ENCODE results near the gene GJD2.

GJD2 gene

DNA sequence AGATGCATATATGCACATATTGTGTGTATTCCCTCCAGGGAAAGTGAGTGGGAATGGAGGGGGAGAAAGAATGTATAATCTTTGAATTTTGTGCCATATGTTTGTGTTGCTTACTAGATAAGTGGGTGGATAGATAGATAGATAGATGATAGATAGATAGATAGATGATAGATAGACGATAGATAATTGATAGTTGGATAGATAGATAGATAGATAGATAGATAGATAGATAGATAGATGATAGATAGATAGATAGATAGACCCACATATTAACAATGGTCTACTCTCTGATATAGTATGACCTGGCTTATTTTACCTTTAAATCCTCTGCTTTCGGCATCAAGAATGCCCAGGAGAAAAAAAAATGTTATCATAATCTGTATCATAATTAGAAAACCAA lies 21.2 kb downstream of the GJD2 start:
- TF ChIP-seq, protein P1, sequence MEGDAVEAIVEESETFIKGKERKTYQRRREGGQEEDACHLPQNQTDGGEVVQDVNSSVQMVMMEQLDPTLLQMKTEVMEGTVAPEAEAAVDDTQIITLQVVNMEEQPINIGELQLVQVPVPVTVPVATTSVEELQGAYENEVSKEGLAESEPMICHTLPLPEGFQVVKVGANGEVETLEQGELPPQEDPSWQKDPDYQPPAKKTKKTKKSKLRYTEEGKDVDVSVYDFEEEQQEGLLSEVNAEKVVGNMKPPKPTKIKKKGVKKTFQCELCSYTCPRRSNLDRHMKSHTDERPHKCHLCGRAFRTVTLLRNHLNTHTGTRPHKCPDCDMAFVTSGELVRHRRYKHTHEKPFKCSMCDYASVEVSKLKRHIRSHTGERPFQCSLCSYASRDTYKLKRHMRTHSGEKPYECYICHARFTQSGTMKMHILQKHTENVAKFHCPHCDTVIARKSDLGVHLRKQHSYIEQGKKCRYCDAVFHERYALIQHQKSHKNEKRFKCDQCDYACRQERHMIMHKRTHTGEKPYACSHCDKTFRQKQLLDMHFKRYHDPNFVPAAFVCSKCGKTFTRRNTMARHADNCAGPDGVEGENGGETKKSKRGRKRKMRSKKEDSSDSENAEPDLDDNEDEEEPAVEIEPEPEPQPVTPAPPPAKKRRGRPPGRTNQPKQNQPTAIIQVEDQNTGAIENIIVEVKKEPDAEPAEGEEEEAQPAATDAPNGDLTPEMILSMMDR (IDR thresholded peaks at IDR 0.05): no peak

DNA sequence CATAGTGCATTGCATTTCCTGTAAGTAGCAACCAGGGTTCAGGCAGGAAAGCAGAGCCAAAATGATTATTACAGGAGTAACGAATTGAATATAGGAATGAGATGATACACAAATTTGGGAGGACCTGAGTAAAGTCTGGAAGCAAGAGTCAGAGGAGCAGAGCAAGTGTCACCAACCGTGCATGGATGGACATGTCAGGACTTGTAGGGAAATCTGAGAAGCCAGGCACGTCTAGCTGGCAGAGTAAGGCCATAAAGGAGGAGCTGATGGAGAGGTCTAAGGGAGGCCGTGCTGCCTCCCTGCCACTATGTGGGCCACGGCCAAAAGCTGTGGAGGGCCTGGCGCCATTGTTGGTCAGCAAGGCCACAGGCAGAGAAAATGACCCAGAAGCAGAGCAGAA lies 22.4 kb downstream of the GJD2 start:
- TF ChIP-seq, protein P1 (IDR thresholded peaks at IDR 0.05): no peak

DNA sequence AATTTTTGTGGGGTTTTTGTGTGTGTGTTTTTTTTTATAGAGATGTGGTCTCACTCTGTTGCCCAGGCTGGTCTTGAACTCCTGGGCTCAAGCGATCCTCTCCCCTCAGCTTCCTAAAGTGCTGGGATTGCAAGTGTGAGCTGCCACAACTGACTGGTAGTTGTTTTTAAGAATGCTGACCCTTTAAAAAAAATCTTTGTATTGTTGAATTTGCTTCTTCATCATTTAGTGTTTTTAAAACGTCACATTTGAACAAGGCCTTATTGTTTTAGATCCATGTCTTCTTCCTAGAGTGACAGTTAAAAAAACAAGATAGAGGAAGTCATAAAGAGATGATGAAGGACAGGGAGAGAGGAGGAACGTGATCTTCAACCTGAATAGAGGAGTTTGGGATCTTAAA lies 24.1 kb downstream of the GJD2 start:
- TF ChIP-seq, protein P1 (IDR thresholded peaks at IDR 0.05): no peak

DNA sequence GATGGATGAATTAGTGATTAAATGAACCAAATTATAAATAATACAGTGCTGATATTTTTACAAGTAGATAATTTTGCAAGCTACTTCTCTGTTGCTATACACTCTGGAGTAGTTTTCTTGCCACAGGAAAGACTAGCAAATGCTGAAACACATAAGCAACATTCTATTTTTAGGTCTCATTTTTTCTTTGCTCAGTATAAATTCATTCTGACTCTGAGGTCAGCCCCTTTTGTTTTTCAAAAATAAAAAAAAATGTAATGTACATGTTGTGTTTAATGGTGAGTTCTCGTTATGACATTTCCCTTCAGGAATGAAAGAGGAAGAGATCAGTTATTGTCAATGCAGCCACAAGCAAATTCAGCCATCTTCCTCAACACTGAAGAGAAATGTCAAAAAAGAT lies 24.9 kb downstream of the GJD2 start:
- TF ChIP-seq, protein P1 (IDR thresholded peaks at IDR 0.05): no peak

DNA sequence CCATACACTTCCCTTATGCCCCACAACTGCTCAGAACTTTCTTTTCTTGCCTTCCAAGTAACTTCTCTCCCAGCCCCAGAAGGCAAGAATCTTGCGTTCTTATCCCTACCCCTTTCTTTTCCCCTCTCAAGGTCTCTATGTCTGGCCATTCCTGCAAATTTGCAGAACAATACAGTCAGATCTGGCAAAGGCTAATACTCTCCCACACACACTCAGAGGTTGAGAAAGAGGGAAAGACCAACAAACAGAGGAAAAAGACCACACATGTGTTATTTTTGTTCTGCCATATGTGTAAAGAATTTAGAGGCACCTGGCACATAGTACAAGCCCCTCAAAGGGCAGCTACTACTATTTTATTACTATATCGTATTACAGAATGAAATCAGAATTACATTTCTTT lies 25.7 kb downstream of the GJD2 start:
- TF ChIP-seq, protein P1 (IDR thresholded peaks at IDR 0.05): no peak

DNA sequence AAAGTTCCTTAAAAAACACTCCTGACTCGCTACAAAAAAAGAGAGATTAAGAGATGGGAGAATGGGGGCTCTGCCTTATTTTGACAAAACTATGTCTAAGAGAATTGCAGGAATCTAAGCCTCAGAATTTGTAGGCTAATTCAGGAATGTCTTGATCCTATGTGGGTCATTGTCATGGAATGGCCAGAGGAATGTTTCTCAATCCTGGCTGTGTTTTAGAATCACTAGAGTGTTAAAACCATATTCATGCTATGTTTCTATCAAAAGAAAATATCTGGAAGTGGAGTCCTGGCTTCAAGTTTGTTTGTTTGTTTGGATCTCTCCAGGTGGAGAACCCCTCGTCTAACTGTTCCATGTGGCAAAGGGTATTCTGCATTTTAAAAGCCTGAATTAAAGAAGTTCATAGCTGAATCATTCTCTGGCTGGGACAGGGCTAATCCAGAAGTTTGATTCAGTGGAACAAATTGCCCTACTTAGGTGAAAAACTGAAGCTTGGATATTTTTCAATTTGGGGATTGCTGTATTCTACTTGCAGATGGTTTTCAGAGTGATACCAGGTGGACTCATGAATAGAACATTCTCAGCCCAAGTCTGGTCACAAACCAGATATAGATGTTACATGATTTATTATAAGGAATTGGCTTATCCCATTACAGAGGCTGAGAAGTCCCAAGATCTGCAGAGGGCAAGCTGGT lies 28.2 kb downstream of the GJD2 start:
- TF ChIP-seq, protein P1 (IDR thresholded peaks at IDR 0.05): no peak

DNA sequence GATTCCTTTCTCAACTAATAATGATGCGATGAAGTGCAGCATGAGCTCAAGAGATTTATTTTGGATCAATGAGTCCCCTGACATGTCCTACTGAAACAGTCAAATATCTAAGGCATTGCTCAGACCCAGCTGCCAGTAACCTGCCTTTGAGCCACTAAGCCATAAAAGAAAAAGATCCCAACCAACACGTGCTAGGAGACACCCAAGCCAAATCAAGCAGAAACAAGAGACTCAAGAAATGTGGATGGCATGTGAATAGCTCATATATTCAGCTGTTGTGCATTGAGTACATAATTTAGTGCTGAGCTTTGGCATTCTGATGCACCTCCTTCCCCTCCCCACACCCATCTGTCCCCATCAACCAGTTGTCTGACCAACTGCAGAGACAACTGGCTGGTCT lies 29.2 kb downstream of the GJD2 start:
- TF ChIP-seq, protein P1 (IDR thresholded peaks at IDR 0.05): no peak

DNA sequence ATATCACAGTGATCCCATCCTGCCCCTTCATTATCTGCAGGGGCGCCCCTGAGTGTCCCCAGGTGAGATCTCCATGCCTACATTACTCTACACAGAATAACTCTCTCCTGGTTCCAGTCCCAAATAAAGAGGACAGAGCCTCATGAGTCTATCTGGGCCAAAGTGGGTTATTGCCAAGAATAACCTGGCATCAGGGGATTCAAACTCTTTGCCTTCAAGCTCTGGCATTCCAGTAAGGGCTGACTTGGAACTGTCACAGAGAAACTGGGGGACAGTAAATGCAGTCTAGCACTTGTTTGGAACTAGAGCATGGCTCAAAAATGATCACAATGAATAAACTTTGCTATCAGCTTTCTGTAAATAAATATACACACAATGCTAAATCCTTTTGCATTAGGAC lies 30.3 kb downstream of the GJD2 start:
- TF ChIP-seq, protein P1 (IDR thresholded peaks at IDR 0.05): no peak
